ENCODE results near the gene GPR4.
A peak's percentile ranks its signal among the peaks of the same experiment; 100 is the strongest.
"Not testable (repeated sequence)": the region's sequence is repeated elsewhere in the genome, so short reads cannot be mapped to it uniquely, and the experiment has no call there.

Gene GPR4

DNA sequence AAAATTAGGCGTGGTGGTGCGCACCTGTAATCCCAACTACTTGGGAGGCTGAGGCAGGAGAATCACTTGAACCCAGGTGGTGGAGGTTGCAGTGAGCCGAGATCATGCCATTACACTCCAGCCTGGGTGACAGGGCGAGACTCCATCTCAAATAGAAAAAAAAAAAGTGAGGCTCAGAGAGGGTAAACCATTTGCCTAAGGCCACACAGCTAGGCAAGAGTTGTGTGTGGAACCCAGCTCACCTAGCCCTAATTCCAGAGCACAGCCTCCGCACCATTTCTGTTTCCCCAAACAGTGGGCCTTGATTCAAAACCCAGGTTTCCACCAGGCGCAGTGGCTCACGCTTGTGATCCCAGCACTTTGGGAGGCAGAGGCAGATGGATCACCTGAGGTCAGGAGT, 26.2 kb upstream of the GPR4 start:
- intact Hi-C loops (cut with DNase I); DNase-seq: not testable (repeated sequence)

DNA sequence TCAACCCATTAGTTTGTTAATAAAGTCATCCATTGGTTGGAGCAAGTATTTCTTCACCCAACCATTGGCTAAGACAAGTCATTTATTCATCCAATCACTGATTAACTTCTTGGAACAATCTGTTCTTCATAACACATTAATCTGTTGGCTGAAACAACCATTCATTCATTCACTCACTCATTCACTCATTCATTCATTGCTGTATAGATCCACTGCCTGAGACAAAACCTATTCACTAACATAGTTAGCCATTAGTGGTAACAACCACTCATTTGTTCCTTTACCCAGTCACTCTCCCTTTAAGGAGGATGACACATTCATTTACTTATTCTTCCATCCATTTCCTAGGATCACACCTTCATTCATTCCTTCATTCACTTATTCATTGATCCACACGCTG, 22.0 kb upstream of the GPR4 start:
- DNase-seq = no peak
- intact Hi-C loops (cut with DNase I) = no loop called here

DNA sequence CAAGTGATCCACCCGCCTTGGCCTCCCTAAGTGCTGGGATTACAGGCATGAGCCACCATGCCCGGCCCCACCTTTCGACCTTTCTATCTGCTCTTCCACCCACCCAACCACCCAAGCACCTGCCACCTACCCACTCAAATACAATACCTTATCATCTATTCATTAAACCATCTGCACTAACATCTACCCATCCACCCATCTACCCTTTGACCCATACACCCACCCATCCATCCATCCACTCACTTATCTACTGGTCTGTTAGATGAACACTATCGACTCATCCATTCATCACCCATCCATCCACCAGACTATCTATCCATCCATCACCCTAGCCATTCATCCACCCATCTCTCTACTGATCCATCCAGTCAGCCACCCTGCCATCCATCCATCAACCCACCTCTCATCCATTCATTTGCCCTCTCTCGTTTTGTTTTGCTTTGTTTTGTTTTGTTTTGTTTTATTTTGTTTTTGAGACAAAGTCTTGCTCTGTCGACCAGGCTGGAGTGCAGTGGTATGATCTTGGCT, 20.0 kb upstream of the GPR4 start:
- DNase-seq = no peak
- intact Hi-C loops (cut with DNase I) = no loop called here

DNA sequence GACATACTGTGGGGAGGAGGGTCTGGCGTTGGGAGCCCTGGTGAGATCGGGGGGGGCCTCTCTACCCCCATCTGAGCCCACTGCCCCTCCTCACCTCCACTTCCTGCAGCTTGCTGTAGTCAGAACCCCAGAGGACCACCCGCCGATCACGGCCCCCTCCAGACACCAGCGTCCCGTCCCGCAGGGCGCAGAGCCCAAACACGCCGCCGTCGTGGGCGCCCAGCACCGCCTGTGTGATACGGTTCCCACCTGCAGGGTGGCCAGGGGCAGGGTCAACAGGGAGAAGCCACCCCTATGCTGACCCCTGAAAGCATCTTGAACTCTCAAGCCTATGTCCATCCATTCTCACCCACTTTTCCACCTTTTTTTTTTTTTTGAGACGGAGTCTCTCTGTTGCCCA, 19.4 kb upstream of the GPR4 start:
- no peak for DNase-seq
- intact Hi-C loops (cut with DNase I) = no loop called here

- DNase-seq = no peak
- intact Hi-C loops (cut with DNase I) = no loop called here
Observed at GRCh38 chr19:45616704-45617017, 14.6 kb upstream of the GPR4 start.

DNA sequence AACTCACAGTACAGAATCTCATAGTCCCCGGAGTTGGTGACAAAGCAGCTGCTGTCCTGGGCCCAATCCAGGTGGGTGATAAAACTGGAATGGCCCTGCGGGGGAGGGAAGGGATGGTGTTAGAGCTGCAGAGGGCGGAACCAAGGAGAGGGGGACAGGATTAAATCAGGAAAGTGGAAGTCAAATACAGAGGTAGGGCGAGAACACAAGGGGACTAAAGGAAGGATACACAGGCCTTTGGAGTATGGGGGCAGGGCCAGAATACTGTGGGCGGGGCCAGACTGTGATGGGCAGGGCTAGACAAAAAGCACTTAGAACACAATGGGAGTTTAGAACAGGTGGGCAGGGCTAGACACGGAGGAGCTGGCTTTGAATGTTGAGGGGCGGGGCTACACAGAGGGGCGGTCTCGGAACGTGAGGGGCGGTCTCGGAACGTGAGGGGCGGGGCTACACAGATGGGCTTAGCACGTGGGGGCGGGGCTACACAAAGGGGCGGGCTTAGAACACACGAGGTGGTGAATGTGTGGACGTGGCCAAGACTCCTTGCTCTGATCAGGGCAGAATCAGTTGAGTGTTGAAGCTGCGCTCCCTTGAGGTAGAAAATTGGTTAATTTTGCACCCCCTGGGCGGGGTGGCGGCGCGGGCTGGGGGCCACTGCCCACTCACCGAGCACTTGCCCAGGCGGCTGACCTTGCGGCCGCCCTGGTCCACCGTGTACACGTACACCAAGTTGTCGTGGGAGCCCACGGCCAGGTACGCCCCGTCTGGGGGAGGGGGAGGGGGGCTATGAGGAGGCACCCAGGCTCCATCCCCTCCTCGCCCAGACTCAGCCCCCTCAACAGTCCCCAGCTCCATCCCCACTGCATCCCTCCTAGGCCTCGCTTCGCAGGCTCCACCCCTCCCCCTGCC, 14.0 kb upstream of the GPR4 start:
- intact Hi-C loops (cut with DNase I) = no loop called here
- DNase-seq = peak in 4 of 10 donors; percentile 21 to 86 (median 62)

DNA sequence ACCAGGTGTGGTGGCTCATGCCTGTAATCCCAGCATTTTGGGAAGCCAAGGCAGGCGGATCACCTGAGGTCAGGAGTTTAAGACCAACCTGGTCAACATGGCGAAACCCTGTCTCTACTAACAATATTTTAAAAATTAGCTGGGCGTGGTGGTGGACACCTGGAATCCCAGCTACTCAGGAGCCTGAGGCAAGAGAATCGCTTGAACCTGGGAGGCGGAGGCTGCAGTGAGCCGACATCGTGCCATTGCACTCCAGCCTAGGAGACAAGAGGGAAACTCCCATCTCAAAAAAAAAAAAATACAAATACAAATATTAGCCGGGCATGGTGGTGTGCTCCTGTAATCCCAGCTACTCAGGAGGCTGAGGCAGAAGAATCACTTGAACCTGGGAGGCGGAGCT, 13.0 kb upstream of the GPR4 start:
- DNase-seq; intact Hi-C loops (cut with DNase I): not testable (repeated sequence)

GRCh38 chr19:45613926-45614725, 12.1 kb upstream of the GPR4 start:
- DNase-seq = no peak
- intact Hi-C loops (cut with DNase I) = no loop called here

DNA sequence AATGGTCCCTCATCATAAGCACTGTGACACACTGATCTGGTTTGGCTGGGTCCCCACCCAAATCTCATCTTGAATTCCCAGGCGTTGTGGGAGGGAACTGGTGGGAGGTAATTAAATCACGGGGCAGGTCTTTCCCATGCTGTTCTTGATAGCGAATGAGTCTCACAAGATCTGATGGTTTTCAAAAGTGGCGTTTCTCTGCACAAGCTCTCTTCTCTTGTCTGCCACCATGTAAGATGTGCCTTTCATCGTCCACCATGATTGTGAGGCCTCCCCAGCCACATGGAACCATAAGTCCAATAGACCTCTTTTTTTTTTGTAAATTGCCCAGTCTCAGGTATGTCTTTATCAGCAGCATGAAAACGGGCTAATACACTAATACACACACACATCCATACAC, 6.9 kb upstream of the GPR4 start:
- intact Hi-C loops (cut with DNase I) = loop anchor here (10.0 kb wide), 1 partner anchor 76 kb away; no protein-coding TSS in a partner anchor
- DNase-seq = no peak

GRCh38 chr19:45607071-45608029, 5.3 kb upstream of the GPR4 start:
- intact Hi-C loops (cut with DNase I) = loop anchor here (1.0 to 10.0 kb wide), 2 partner anchors 36 to 77 kb away; no protein-coding TSS in a partner anchor
- peak; percentile 20 to 91 (median 64) for DNase-seq

DNA sequence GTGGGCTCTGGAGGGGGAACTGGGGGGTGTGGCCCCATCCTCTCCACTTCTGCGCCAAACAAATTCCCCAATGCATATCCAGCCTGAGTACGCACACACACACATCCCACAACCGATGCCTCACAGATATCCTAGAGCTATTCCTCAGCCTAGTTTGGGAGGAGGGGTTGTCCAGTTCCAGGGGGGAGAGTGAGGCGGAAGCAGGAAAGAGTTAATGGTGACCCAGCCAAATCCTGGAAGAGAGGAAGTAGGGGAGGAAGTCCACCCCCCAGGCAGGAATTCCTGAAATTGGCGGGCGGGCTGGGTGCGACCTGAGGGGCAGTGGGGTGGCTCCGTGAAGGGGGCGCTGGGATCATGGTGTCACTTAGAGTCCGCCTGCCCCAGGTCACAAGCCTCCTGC, 897 bp downstream of the GPR4 start:
- intact Hi-C loops (cut with DNase I) = loop anchor here (10.0 kb wide), 1 partner anchor 84 kb away; no protein-coding TSS in a partner anchor
- DNase-seq = no peak

- no peak for DNase-seq
- intact Hi-C loops (cut with DNase I) = loop anchor here (10.0 kb wide), 1 partner anchor 84 kb away; no protein-coding TSS in a partner anchor
Observed at GRCh38 chr19:45600340-45600885, 1.6 kb downstream of the GPR4 start.

- intact Hi-C loops (cut with DNase I) = no loop called here
- no peak for DNase-seq
Observed at GRCh38 chr19:45599286-45599685, 2.7 kb downstream of the GPR4 start.

DNA sequence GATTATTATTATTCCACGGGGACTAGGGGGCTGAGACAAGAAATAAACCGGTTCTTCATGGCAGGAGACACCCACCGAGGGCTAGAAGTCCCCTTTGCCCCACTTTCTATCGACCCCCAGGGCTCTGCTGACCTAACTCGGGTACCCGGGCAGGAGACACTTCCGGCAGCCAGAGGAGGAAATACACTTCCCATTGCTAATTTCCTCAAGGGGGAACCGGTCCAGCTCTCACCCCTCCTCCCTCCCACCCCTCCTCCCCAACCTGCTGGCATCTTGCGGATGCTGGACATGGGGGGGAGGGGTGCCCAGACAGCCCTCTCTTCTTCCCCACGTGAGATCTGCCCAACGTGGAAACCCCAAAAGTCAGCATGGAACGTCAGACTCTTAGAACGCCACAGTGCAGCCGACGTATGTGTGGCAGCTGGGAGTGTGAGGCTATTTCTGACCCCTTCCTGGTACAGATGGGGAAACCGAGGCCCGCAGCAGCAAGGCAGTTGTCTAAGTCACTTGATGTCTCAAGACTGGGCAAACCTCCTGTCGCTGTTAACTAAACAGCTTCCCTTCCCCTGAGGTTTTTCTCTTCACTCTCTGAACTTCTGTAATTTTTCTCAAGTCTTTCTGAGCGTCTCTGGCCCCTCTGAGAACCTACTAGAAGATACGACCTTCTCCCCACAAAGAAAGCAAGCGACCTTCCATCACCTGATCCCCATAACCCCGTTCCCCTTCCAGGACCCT, 3.6 kb downstream of the GPR4 start:
- intact Hi-C loops (cut with DNase I) = no loop called here
- no peak for DNase-seq

DNA sequence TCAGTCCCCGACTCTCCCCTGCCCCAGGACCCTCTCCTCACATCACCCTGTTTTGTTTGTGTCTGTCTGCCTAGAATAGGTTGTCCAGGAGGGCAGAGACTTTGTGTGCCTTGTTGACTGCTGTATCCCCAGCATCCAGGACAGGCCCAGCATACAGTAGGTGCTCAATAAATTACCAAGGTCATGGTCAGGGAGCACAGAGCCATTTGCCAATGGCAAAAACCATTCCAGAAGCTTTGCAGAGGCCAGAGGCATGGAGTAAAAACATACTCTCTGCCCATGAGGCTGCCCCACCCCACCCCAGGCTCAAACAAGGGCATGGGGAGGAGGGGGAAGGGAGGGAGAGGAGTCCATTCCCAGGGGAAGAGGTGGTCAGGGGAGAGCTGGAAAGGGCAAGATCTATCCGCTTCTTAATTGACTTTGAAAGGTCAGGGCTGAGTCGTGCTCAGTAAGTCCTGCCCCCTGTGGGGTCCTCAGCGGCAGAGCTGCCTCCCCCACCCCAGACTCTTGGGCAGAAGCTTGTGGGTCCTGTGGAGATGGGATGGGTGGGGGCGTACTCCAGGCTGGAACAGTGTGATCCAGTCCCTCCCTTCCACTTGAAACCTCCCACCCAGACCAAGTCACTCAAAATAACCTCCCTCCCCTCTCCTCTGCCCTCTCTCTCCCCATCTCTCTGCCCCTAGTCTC, 4.4 kb downstream of the GPR4 start:
- DNase-seq = no peak
- intact Hi-C loops (cut with DNase I) = no loop called here

- peak in 1 of 10 donors; percentile 50 for DNase-seq
- intact Hi-C loops (cut with DNase I) = no loop called here
Observed at GRCh38 chr19:45595814-45596213, 6.2 kb downstream of the GPR4 start.

DNA sequence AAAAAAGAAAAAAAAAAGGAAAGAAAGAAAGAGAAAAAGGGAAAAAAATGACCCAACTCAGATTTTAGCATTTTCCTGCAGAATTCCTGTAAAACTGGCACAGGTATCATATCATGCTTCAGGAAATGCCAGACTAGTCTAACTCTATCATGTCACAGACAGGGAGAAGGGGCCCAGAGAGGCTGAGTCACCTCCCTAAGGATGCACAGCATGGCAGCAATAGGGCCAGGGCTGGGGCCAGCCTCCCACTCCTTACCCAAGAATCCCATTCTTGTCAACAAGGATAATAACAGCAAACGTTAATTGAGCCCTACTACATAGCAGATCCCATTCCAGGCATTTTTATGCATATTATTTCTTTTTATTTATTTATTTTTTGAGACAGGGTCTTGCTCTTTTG, 8.5 kb downstream of the GPR4 start:
- intact Hi-C loops (cut with DNase I) = no loop called here
- DNase-seq = peak in 1 of 10 donors; percentile 32

- intact Hi-C loops (cut with DNase I) = no loop called here
- peak in 1 of 10 donors; percentile 16 for DNase-seq
Observed at GRCh38 chr19:45592366-45592765, 9.6 kb downstream of the GPR4 start.

DNA sequence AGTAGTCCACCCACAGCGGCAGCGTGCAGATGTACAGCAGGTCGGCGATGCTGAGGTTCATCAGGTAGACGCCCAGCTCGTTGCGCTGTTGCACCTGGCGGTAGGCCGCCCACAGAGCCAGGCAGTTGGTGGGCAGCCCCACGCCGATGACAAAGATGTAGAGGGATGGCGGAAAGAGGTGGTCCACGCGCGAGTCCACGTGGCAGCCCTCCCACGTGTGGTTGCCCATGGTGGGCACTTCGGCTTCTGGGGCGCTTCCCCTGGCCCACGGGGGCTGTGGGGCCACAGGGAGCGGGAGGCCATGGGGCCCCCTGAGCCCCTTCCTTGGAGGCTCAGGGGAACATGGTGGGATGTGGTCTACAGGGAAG, 10.4 kb downstream of the GPR4 start:
- peak in 1 of 10 donors; percentile 31 for DNase-seq
- intact Hi-C loops (cut with DNase I) = no loop called here

Data from posterior cingulate gyrus (tissue), 11 donors.